ENCODE results near the gene HPX.

Gene HPX

GRCh38 chr11:6455070-6455469 is 14.3 kb upstream of the HPX start:
- no peak overlapping the region for H3K4me2 ChIP-seq
- no peaks in the 10 kb centered on the region for H4K20me1 ChIP-seq (ENCODE audit: insufficient read depth)
- H3K79me2 ChIP-seq (ENCODE audit: insufficient read depth, low read depth): no peaks in the 10 kb centered on the region
- no peak overlapping the region for H2AFZ ChIP-seq (ENCODE audit: low read depth)
- no peaks in the 10 kb centered on the region for H3K27me3 ChIP-seq (ENCODE audit: insufficient read depth, low read depth)
- H3K4me1 ChIP-seq (ENCODE audit: low read depth, poor library complexity, severe bottlenecking): no peaks in the 10 kb centered on the region
- no peak overlapping the region for H3K27ac ChIP-seq
- no peaks in the 10 kb centered on the region for H3K36me3 ChIP-seq (ENCODE audit: insufficient read depth)
- no peak overlapping the region for H3K9ac ChIP-seq
- no peak overlapping the region for H3K4me3 ChIP-seq (IDR thresholded peaks at IDR 0.05; ENCODE audit: insufficient read depth, low read depth, low read length)
- TF ChIP-seq, protein P1, sequence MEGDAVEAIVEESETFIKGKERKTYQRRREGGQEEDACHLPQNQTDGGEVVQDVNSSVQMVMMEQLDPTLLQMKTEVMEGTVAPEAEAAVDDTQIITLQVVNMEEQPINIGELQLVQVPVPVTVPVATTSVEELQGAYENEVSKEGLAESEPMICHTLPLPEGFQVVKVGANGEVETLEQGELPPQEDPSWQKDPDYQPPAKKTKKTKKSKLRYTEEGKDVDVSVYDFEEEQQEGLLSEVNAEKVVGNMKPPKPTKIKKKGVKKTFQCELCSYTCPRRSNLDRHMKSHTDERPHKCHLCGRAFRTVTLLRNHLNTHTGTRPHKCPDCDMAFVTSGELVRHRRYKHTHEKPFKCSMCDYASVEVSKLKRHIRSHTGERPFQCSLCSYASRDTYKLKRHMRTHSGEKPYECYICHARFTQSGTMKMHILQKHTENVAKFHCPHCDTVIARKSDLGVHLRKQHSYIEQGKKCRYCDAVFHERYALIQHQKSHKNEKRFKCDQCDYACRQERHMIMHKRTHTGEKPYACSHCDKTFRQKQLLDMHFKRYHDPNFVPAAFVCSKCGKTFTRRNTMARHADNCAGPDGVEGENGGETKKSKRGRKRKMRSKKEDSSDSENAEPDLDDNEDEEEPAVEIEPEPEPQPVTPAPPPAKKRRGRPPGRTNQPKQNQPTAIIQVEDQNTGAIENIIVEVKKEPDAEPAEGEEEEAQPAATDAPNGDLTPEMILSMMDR (conservative IDR thresholded peaks at IDR 0.05; ENCODE audit: low read depth, low read length): no peak

GRCh38 chr11:6453152-6453551 is 12.4 kb upstream of the HPX start:
- H4K20me1 ChIP-seq (ENCODE audit: insufficient read depth): no peaks in the 10 kb centered on the region
- H3K9ac ChIP-seq: no peak overlapping the region
- no peaks in the 10 kb centered on the region for H3K4me1 ChIP-seq (ENCODE audit: low read depth, poor library complexity, severe bottlenecking)
- TF ChIP-seq, protein P1 (conservative IDR thresholded peaks at IDR 0.05; ENCODE audit: low read depth, low read length): no peak
- no peak overlapping the region for H3K27ac ChIP-seq
- no peaks in the 10 kb centered on the region for H3K79me2 ChIP-seq (ENCODE audit: insufficient read depth, low read depth)
- no peak overlapping the region for H3K4me3 ChIP-seq (IDR thresholded peaks at IDR 0.05; ENCODE audit: insufficient read depth, low read depth, low read length)
- H3K36me3 ChIP-seq (ENCODE audit: insufficient read depth): no peaks in the 10 kb centered on the region
- H3K27me3 ChIP-seq (ENCODE audit: insufficient read depth, low read depth): no peaks in the 10 kb centered on the region
- no peak overlapping the region for H2AFZ ChIP-seq (ENCODE audit: low read depth)
- H3K4me2 ChIP-seq: no peak overlapping the region

- H3K79me2 ChIP-seq (ENCODE audit: insufficient read depth, low read depth): no peaks in the 10 kb centered on the region
- no peak overlapping the region for H3K9ac ChIP-seq
- no peak overlapping the region for H3K4me3 ChIP-seq (IDR thresholded peaks at IDR 0.05; ENCODE audit: insufficient read depth, low read depth, low read length)
- H3K4me2 ChIP-seq: no peak overlapping the region
- H3K36me3 ChIP-seq (ENCODE audit: insufficient read depth): no peaks in the 10 kb centered on the region
- no peak overlapping the region for H3K27ac ChIP-seq
- no peaks in the 10 kb centered on the region for H4K20me1 ChIP-seq (ENCODE audit: insufficient read depth)
- H3K4me1 ChIP-seq (ENCODE audit: low read depth, poor library complexity, severe bottlenecking): no peaks in the 10 kb centered on the region
- H2AFZ ChIP-seq (ENCODE audit: low read depth): no peak overlapping the region
- TF ChIP-seq, protein P1 (conservative IDR thresholded peaks at IDR 0.05; ENCODE audit: low read depth, low read length): no peak
- no peaks in the 10 kb centered on the region for H3K27me3 ChIP-seq (ENCODE audit: insufficient read depth, low read depth)
These were observed 11.4 kb upstream of the HPX start for GRCh38 chr11:6452219-6452618.

- no peak overlapping the region for H3K4me3 ChIP-seq (IDR thresholded peaks at IDR 0.05; ENCODE audit: insufficient read depth, low read depth, low read length)
- no peaks in the 10 kb centered on the region for H3K4me1 ChIP-seq (ENCODE audit: low read depth, poor library complexity, severe bottlenecking)
- H3K9ac ChIP-seq: no peak overlapping the region
- H3K36me3 ChIP-seq (ENCODE audit: insufficient read depth): no peaks in the 10 kb centered on the region
- no peak overlapping the region for H3K27ac ChIP-seq
- TF ChIP-seq, protein P1 (conservative IDR thresholded peaks at IDR 0.05; ENCODE audit: low read depth, low read length): no peak
- H3K4me2 ChIP-seq: no peak overlapping the region
- no peaks in the 10 kb centered on the region for H4K20me1 ChIP-seq (ENCODE audit: insufficient read depth)
- H2AFZ ChIP-seq (ENCODE audit: low read depth): no peak overlapping the region
- H3K27me3 ChIP-seq (ENCODE audit: insufficient read depth, low read depth): no peaks in the 10 kb centered on the region
- H3K79me2 ChIP-seq (ENCODE audit: insufficient read depth, low read depth): no peaks in the 10 kb centered on the region
These were observed 7.8 kb upstream of the HPX start for GRCh38 chr11:6448574-6448973.
